ENCODE results near the gene BMP2K. TPM values are rescaled to one million over a fixed set of nuclear protein-coding genes. Genes with fewer than 3 reads are reported as not detected.
A peak's percentile ranks its signal among the peaks of the same experiment; 100 is the strongest.
"Not testable (repeated sequence)": the region's sequence is repeated elsewhere in the genome, so short reads cannot be mapped to it uniquely, and the experiment has no call there.

The BMP2K gene
- polyA plus RNA-seq, 10 donors = 10.8 to 22.6 (median 18.5) TPM

DNA sequence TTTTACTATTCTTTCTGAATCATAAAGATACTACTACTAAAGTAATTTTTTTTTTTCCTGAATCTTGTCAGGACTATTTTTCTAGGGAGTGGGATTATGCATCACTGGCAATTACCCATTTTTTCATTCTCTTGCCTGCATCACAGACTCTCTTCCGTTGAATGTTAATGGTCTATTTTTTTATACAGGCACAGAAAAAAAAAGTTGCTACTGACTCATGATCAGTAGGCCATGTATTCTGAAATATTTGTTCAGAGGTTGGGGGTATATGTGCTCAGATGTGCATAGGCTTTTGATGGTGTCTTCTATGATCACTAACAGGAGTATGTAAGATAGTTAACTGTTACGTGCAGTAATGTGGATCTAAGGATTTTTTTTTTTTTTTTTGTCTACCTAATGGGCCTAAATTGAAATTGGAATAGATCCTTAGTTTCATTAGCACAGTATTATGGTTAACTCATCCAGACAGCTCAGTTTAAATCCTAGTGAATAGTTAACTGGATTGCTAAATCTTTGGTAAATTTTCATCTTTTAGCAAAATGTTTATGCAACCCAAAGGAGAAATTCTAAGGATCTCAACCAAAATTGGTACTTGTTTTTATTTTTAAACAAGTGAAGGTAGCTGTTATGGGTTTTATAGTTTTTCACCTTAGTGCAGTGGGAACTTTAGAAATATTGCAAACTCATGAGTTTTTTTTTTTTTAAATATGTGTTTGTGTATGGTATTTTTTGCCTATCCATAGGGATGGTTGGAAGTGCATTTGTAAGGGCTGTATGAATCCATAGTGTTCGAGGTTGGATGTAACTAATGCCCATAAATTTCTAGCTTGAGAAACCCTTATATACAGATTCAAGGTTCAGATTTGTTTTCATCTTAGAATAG lies 12.1 kb downstream of the BMP2K start:
- no peak for DNase-seq

DNA sequence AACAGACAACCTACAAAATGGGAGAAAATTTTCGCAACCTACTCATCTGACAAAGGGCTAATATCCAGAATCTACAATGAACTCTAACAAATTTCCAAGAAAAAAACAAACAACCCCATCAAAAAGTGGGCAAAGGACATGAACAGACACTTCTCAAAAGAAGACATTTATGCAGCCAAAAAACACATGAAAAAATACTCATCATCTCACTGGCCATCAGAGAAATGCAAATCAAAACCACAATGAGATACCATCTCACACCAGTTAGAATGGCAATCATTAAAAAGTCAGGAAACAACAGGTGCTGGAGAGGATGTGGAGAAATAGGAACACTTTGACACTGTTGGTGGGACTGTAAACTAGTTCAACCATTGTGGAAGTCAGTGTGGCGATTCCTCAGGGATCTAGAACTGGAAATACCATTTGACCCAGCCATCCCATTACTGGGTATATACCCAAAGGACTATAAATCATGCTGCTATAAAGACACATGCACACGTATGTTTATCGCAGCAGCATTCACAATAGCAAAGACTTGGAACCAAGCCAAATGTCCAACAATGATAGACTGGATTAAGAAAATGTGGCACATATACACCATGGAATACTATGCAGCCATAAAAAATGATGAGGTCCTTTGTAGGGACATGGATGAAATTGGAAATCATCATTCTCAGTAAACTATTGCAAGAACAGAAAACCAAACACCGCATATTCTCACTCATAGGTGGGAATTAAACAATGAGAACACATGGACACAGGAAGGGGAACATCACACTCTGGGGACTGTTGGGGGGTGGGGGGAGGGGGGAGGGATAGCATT lies 19.7 kb downstream of the BMP2K start:
- DNase-seq = not testable (repeated sequence)

DNA sequence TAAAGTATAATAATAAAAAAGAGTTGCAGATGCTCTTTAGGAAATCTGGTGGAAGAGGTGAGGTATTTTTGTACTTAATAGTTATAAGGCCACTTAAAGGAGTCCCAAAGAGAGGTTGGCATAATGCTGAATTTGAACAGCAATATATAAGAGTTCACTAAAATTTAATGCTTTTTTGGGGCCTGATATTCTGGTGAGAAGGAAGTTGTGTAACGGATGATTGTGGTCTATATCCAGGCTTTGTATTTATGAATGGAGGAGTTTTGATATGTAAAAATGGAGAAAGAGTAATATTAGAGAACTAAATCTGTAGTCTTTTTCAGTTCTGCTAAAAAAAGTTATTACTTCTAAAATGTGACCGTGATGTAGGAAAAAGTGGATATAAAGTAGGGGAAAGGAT lies 20.4 kb downstream of the BMP2K start:
- no peak for DNase-seq

DNA sequence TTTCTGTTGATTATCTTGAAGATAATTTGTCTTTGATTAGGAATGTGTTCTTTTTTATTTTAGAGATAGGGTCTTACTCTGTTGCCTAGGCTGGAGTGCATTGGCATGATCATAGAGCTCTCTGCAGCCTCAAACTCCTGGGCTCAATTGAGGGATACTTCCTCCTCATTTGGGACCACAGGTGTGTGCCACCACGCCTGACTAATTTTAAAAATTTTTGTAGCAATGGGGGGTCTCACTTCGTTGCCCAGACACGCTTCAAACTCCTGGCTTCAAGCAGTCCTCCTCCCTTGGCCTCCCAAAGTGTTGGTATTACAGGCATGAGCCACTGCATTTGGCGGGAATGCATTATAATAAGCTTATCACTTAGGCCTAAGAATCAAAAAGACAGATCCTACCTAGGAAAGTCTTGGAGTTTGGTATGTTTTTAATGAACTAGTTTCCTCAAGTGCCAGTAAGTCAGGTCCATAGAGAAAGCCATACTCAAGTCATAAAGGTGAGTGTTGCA lies 21.7 kb downstream of the BMP2K start:
- no peak for DNase-seq

DNA sequence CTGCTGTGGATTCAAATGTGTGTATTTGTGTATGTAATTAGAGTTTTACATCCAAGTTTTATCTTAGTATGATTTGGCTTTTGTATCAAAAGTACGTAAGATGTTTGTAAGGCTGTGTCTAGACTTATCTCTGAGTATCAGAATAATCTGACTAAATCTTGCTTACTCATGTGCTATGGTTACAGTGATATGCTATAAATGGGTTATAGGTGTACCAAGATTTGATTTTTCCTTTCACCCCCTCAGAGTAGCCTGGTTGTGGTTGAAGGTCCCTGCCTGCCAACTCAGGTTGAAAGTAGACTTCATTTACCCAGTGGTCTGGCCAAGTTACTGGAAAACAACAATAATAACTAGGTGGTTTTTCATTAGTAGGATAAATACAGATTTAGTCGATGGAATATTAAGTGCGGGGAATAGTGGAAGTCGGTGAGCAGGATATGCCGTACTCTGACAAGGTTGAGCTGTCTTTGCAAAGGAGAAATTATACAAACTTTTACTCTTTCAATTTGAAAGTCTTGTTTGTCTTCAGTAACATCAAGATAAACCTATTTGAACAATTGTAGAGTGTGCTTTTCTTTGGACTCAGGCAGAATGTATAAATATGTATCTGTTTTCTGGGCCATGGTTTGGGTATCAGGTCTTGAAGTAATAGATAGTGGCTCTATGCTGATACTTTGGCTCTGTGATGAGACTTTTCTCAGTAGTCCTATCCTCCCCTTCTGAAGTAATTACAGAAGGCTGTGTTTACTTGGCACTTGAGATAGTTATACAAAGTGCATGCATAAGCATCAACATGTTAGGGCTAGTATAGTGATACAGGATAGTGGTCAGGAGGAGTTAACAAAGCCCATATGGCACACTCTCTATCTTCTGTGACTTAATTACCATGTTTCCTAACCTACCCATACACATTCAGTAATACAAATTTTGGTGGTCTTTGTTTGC lies 23.7 kb downstream of the BMP2K start:
- no peak for DNase-seq

DNA sequence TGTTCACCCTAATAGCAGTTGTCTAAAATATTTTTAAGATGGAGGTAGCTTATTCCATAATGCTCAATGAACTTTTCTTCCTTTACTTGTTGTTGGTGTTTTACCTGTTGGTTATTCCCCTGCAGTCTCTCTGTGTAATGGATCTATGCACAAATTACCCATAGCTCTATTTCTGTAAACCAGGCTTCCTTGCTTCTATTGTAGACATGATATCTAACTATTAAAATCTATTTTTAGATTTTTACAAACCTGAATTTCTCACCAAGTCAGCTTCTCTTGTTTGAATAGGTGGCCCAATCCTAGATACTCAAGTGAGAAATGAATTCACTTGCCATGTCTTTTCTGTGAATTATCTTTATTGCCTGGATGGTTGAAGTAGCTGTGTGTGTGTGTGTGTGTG lies 24.8 kb downstream of the BMP2K start:
- no peak for DNase-seq

DNA sequence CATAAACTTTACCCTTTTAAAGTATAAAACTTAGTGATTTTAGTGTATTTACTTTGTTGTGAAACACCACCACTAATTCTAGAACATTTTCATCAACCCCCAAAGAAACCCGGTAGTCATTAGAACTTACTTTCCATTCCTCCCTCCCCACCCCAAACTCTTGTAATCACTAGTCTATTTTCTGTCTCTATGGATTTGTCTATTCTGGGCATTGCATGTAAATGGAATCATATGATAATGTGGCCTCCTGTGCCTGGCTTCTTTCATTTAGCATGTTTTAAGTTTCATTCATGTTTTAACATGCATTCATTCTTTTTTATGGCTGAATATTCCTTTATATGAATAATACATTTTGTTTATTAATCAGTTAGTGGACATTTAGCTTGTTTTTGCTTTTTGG lies 27.8 kb downstream of the BMP2K start:
- no peak for DNase-seq

DNA sequence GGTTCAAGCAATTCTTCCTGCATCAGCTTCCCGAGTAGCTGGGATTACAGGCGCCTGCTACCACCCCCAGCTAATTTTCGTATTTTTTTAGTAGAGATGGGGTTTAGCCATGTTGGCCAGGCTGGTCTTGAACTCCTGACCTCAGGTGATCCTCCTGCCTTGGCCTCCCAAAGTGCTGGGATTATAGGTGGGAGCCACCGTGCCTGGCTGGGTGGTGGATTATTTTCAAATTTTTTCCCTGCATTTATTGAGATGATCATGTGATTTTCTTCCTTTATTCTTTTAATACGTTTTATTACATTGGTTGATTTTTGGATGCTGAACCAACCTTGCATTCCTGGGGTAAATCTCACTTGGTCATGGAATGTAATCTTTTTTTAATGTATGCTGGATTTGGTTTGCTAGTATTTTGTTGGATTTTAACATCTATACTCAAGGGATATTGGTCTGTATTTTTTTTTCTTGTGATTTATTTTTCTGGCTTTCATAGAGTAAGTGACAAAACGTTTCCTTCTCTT lies 30.9 kb downstream of the BMP2K start:
- no peak for DNase-seq

DNA sequence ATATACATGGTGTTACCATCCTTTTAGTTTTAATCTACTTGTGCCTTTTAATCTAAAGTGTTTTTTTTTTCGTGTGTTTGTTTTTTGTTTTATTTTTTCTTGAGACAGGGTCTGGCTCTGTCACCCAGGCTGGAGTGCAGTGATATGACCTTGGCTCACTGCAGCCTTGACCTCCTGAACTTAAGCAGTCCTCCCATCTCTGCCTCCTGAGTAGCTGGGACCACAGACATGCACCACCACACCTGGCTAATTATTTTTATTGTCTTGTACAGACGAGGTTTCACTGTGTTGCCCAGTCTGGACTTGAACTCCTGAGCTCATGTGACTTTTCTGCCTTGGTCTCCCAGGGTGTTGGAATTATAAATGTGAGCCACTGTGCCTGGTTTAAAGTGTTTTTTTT lies 33.1 kb downstream of the BMP2K start:
- no peak for DNase-seq

DNA sequence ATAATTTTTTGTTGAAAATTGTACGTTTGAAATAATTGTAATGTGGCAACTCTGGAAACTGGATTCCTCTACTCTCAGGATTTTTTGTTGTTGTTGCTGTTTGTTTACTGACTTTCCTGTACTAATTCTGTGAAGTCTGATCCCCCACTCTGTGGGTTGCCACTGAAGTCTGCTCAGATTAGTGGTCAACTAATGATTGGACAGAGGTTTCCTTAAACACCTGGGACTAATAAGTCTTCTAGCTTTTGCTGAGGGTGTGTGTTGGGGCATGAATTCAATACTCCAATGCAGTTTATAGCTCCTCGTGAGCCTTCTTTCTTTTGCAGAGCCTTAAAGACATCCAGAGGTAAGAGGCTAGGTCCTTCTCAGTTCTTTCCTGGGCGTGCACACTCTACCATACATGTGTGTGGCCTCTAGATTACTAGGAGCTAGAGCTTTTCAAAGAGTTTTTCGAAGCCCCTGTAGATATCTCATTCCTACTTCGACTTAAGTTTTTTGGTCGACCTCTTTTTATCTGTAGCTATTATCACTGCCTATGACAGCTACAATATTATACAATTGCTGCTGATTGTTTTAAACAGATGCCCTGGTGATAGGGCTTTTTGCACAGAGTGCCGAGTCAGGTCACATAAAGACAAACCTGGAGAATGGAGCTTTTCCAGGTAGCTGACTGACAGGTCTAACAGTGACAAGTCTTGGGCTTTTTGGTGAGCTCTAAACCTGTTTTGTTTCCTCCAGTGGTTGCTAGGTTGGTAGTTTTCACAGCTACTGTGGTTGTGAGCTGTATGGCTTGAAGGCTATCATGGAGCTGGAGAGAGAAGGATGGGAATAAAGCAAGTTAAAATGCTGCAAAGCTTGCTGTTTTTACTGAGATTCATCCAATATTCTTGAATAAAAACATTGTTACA lies 34.0 kb downstream of the BMP2K start:
- DNase-seq = no peak

DNA sequence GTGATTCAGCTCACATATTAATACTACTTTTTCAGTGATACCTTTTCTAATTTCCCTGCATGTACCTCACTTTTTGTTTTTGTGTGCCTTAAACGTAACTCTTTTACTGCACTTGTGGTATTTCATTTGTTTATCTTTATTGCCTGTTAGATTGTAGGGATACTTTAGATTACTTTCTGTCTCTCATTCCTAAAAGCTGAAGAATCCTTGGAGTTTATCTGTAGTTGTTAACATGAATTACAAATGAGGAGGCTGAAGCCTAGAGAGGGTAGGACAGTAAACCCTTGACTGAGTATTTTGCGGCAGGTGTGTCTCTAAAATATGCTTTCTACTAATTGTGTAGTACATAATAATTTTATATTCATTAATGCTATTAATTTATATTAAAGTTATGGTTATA lies 34.9 kb downstream of the BMP2K start:
- no peak for DNase-seq

DNA sequence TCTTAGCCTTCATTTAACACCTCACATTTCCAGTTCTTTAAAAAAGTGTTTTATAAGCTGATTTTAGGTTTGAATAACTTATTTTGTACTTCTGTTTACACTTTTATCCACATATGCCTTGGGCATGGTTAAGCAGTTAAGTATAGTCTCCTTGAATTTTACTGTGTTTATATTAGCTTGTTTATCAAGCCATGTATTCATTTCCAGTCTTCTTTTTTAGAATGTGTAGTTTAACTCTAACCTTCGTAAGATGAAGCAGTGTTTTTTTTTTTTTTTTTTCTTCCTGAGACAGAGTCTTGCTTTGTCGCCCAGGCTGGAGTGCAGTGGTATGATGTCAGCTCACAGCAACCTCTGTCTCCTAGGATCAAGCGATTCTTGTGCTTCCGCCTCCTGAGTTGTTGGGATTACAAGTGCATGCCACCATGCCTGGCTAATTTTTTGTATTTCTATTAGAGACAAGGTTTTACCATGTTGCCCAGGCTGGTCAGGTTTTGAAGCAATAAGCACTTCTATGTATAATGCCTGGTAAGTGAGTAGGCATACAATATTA lies 42.5 kb downstream of the BMP2K start:
- no peak for DNase-seq

DNA sequence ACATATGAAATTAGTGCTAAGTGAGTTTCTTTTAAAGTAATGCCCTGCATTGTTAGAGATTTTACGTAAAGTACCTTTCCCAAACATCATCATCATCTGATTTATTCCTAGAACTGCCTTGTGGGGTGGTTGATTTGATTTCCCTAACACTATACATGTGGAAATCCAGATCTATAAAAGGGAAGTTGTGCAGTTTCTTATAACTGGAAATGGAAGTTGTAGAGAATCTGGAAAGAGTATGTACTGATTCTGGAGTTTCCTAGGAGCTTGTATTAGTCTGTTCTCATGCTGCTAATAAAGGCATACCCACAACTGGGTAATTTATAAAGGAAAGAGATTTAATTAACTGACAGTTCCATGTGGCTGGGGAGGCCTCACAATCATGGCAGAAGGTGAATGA lies 47.9 kb downstream of the BMP2K start:
- no peak for DNase-seq

DNA sequence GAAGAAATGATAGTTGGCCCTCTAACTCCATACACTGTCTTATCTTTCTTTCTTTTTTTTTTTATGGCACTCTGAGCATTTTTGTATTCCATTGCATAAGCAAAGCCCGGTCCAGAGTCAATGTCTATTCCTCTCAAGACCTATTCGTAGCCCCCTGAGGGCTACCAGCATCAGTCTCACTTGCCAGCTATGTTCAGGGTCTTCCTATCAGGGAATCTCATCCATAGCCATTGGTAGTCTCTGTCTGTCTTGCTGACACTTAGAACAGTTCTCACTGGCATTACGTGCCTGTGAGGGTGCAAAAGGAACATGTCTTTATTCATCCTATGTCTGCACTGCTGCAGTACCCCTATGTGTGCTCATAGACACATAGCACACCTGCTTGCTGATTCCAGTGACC lies 51.0 kb downstream of the BMP2K start:
- DNase-seq = no peak

DNA sequence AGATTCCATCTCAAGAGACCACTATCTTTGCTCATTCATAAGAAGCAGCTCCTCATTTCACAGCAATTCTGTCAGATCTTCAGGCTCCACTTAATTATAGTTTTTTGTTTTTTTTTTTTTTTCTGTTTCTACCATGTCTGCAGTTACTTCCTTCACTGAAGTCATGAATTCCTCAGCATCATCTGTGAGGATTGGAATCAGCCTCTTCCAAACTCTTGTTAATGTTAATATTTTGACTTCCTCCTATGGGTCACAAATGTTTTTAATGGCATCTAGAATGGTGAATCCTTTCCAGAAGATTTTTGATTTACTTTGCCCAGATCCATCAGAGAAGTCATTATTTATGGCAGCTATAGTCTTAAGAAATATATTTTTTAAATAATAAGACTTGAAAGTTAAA lies 53.1 kb downstream of the BMP2K start:
- DNase-seq = peak in 1 of 3 donors; percentile 3

DNA sequence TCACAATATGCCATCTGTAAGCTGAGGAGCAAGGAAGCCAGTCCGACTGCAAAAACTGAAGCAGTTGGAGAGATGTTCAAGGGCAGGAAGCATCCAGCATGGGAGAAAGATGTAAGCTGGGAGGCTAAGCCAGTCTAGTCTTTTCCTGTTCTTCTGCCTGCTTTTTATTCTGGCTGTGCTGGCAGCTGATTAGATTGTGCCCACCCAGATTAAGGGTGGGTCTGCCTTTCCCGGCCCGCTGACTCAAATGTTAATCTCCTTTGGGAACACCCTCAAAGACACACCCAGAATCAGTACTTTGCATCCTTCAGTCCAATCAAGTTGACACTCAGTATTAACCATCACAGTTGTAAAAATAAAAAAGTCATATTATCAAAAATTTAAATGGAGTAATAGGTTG lies 63.5 kb downstream of the BMP2K start:
- DNase-seq = not testable (repeated sequence)

DNA sequence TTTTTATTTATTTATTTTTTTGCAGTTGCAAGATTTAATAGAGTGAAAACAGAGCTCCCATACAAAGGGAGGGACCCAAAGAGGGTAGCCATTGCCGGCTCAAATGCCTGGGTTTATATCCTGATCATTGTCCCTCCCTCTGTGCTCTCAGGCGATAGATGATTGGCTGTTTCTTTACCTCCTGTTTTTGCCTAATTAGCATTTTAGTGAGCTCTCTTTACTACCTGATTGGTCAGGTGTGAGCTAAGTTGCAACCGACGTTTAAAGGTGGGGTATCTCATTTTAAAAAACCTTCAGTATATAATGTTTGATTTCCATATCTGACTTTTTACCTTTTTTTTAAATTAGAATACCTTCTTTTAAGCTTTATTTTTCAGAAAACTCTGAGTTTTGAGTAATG lies 64.1 kb downstream of the BMP2K start:
- not testable (repeated sequence) for DNase-seq

DNA sequence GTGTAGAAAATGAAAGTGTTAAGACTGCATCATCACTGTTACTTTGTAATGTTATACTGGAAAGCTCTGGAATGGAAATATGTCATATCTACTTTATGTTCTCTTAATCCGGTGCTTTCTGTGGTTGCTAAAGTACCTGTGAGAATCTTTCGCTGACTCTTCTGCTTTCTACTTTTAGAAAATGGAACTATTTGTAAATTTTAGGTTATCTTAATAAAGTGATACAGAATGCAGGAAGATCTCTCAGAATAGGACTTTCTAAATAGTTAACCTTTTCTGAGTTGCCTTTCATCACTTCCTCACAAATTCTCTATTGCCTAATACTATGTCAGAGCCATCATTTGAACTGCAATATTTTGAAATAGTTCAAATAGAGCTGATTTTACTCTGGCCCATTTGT lies 69.3 kb downstream of the BMP2K start:
- DNase-seq = no peak

DNA sequence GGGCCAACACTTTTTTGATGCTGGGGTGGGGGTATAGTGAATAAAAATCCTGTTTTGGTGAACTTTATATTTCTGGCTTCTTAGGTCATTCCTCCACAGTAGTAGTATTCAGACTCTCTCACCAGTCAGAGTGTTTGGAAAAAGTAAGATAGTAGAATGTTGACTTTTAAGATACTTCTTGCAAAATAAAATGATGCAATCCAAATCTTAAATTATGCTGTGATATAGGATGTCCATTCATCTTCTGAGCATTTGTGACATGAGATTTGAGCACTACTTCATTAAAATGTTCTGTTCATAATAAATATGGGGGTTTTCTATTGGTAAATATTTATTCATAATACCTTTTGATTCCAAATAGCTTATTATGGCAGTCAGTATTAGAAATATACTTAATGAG lies 70.1 kb downstream of the BMP2K start:
- no peak for DNase-seq

DNA sequence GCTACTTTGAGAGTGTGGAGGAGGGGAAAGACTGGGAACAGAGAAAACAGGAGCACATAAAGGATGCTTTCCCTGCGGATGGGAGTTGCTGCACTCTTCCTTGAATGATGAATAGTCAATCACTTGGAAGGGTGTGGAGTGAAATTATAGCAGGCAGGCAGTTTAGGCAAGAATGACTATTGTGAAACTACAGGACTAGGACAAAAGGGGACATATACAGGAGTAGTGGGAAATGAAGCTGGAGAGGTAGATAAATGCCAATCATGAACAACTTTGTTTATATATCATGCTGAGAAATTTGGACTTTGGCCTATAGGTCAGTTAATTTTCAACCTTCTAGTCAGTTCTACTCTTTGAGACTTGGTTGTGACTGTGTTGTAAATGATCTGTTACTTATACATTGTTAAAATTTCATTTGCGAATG lies 86.2 kb downstream of the BMP2K start:
- DNase-seq = no peak
